HEK293 (cell line): ENCODE results near the gene ELP6.

ENCODE experiments used
- KLF9 ChIP-seq: fragments of 450-650 bp; formaldehyde crosslinking; IDR thresholded peaks from 2 replicates; pipeline ENCODE4 v1.5.1; 2016; ENCODE audit warnings: missing biosample characterization, missing genetic modification characterization, low read depth
- MYNN ChIP-seq: fragments of 450-650 bp; formaldehyde crosslinking; IDR thresholded peaks from 2 replicates; pipeline ENCODE4 v1.5.1; 2016; ENCODE audit warnings: missing biosample characterization, missing genetic modification characterization, borderline replicate concordance
- SALL2 ChIP-seq: fragments of 450-650 bp; formaldehyde crosslinking; IDR thresholded peaks from 2 replicates; pipeline ENCODE4 v1.5.0; 2017; ENCODE audit warnings: missing biosample characterization, mild to moderate bottlenecking, missing genetic modification characterization, borderline replicate concordance
- SCRT2 ChIP-seq: fragments of 450-650 bp; formaldehyde crosslinking; IDR thresholded peaks from 2 replicates; pipeline ENCODE4 v1.5.1; 2016; ENCODE audit warnings: missing biosample characterization, missing genetic modification characterization
- ZBTB1 ChIP-seq: fragments of 450-650 bp; formaldehyde crosslinking; IDR thresholded peaks from 2 replicates; pipeline ENCODE4 v1.5.1; 2016; ENCODE audit warnings: missing biosample characterization, missing genetic modification characterization
- ZBTB21 ChIP-seq: fragments of 450-650 bp; formaldehyde crosslinking; IDR thresholded peaks from 2 replicates; pipeline ENCODE4 v1.5.1; 2017; ENCODE audit warnings: missing biosample characterization, missing genetic modification characterization
- ZEB2 ChIP-seq: fragments of 450-650 bp; formaldehyde crosslinking; IDR thresholded peaks from 2 replicates; pipeline ENCODE4 v1.5.1; 2016; ENCODE audit warnings: missing biosample characterization, missing genetic modification characterization
- ZNF121 ChIP-seq: fragments of 450-650 bp; formaldehyde crosslinking; IDR thresholded peaks from 2 replicates; pipeline ENCODE4 v1.5.1; 2016; ENCODE audit warnings: missing biosample characterization, missing genetic modification characterization
- ZNF140 ChIP-seq: fragments of 450-650 bp; formaldehyde crosslinking; IDR thresholded peaks from 2 replicates; pipeline ENCODE4 v1.5.1; 2016; ENCODE audit warnings: missing biosample characterization, missing genetic modification characterization
- ZNF146 ChIP-seq: fragments of 450-650 bp; formaldehyde crosslinking; IDR thresholded peaks from 2 replicates; pipeline ENCODE4 v1.5.1; 2016; ENCODE audit warnings: missing biosample characterization, missing genetic modification characterization
- ZNF211 ChIP-seq: fragments of 450-650 bp; formaldehyde crosslinking; IDR thresholded peaks from 2 replicates; pipeline ENCODE4 v1.5.1; 2016; ENCODE audit warnings: low read depth, missing biosample characterization, missing genetic modification characterization
- ZNF214 ChIP-seq: fragments of 450-650 bp; formaldehyde crosslinking; IDR thresholded peaks from 2 replicates; pipeline ENCODE4 v1.5.1; 2017; ENCODE audit warnings: missing biosample characterization, mild to moderate bottlenecking, missing genetic modification characterization, borderline replicate concordance
- ZNF354C ChIP-seq: fragments of 450-650 bp; formaldehyde crosslinking; IDR thresholded peaks from 2 replicates; pipeline ENCODE4 v1.5.1; 2016; ENCODE audit warnings: missing biosample characterization, missing genetic modification characterization, low read depth, borderline replicate concordance
- ZNF391 ChIP-seq: fragments of 450-650 bp; formaldehyde crosslinking; IDR thresholded peaks from 2 replicates; pipeline ENCODE4 v1.5.1; 2016; ENCODE audit warnings: low read depth, missing biosample characterization, missing genetic modification characterization, borderline replicate concordance
- ZNF394 ChIP-seq: fragments of 450-650 bp; formaldehyde crosslinking; IDR thresholded peaks from 2 replicates; pipeline ENCODE4 v1.5.1; 2016; ENCODE audit warnings: missing biosample characterization, missing genetic modification characterization, mild to moderate bottlenecking, moderate library complexity, borderline replicate concordance
- ZNF426 ChIP-seq: fragments of 450-650 bp; formaldehyde crosslinking; IDR thresholded peaks from 2 replicates; pipeline ENCODE4 v1.5.1; 2017; ENCODE audit warnings: missing biosample characterization, missing genetic modification characterization, mild to moderate bottlenecking, inconsistent platforms, moderate library complexity
- ZNF473 ChIP-seq: fragments of 450-650 bp; formaldehyde crosslinking; IDR thresholded peaks from 2 replicates; pipeline ENCODE4 v1.5.1; 2017; ENCODE audit warnings: missing biosample characterization, missing genetic modification characterization
- ZNF629 ChIP-seq: fragments of 450-650 bp; formaldehyde crosslinking; IDR thresholded peaks from 2 replicates; pipeline ENCODE4 v1.5.1; 2017; ENCODE audit warnings: missing biosample characterization, missing genetic modification characterization
- ZNF677 ChIP-seq: fragments of 450-650 bp; IDR thresholded peaks from 2 replicates; pipeline ENCODE4 v1.5.0; 2018; ENCODE audit warnings: missing biosample characterization, mild to moderate bottlenecking, missing genetic modification characterization, moderate library complexity
- ZNF785 ChIP-seq: fragments of 450-650 bp; formaldehyde crosslinking; IDR thresholded peaks from 2 replicates; pipeline ENCODE4 v1.5.1; 2016; ENCODE audit warnings: missing biosample characterization, missing genetic modification characterization
- ZXDB ChIP-seq: fragments of 450-650 bp; formaldehyde crosslinking; IDR thresholded peaks from 2 replicates; pipeline ENCODE4 v1.5.1; 2016; ENCODE audit warnings: missing biosample characterization, missing genetic modification characterization
- TF ChIP-seq, protein P1 (sequence below): fragments of 450-650 bp; formaldehyde crosslinking; IDR thresholded peaks from 2 replicates; pipeline ENCODE4 v1.5.1; 2016; ENCODE audit warnings: missing biosample characterization, missing genetic modification characterization
- TF ChIP-seq, protein P2 (sequence below): fragments of 450-650 bp; formaldehyde crosslinking; IDR thresholded peaks from 2 replicates; pipeline ENCODE4 v1.5.1; 2017; ENCODE audit warnings: missing biosample characterization, mild to moderate bottlenecking, missing genetic modification characterization, moderate library complexity
- TF ChIP-seq, protein P3 (sequence below): fragments of 450-650 bp; formaldehyde crosslinking; IDR thresholded peaks from 2 replicates; pipeline ENCODE4 v1.5.1; 2016; ENCODE audit warnings: missing biosample characterization, missing genetic modification characterization
- TF ChIP-seq, protein P4 (sequence below): fragments of 450-650 bp; formaldehyde crosslinking; IDR thresholded peaks from 2 replicates; pipeline ENCODE4 v1.5.1; 2016; ENCODE audit warnings: missing biosample characterization, missing genetic modification characterization
- TF ChIP-seq, protein P5 (sequence below): fragments of 450-650 bp; formaldehyde crosslinking; IDR thresholded peaks from 2 replicates; pipeline ENCODE4 v1.5.1; 2017; ENCODE audit warnings: missing biosample characterization, missing genetic modification characterization
- TF ChIP-seq, protein P6 (sequence below): fragments of 450-650 bp; formaldehyde crosslinking; IDR thresholded peaks from 2 replicates; pipeline ENCODE4 v1.5.1; 2017; ENCODE audit warnings: missing biosample characterization, missing genetic modification characterization
- TF ChIP-seq, protein P7 (sequence below): fragments of 450-650 bp; formaldehyde crosslinking; IDR thresholded peaks from 2 replicates; pipeline ENCODE4 v1.5.1; 2016; ENCODE audit warnings: missing biosample characterization, missing genetic modification characterization, borderline replicate concordance

Gene ELP6

DNA sequence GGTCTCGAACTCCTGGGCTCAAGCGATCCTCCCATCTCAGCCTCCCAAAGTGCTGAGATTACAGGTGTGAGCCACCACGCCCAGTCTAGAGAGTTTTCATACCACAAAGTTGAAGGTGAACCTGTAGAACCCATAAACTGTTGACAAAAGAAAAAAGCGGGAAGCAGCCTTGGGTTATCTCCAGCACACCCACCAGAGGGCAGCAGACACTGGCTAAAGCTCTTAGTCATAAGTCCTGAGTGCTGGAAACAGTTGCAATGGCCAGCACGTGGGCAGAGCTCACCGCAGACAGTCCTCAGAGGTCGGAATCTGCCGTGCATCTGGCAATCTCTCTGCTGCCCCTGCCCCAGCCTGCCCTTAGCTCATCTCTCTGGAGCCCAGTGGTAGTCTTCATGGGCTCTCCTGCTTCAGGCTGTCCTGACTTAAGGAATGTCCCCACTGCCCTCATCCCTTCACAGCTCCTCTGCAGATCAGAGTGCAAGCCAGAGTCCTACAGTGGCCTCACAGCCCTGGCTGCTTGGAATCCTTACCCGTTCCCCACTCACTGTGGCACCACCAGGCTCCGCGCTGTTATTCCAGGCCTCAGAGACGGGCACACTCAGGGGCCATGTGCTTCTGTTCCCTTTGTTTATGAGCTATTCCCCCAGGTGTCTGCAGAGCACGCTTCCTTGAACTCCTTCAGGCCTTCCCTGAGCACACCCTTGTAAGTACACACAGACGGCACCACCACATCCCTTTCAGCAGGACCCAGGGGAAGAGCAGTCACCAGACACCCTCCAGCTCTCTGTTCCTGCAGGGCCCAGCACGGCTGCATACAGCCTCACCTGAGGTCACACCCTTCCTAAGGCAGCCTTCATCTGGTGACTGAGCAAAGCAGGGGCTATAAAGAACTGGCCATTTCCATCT, 8.8 kb upstream of the ELP6 start (continued):
- TF ChIP-seq, protein P1, sequence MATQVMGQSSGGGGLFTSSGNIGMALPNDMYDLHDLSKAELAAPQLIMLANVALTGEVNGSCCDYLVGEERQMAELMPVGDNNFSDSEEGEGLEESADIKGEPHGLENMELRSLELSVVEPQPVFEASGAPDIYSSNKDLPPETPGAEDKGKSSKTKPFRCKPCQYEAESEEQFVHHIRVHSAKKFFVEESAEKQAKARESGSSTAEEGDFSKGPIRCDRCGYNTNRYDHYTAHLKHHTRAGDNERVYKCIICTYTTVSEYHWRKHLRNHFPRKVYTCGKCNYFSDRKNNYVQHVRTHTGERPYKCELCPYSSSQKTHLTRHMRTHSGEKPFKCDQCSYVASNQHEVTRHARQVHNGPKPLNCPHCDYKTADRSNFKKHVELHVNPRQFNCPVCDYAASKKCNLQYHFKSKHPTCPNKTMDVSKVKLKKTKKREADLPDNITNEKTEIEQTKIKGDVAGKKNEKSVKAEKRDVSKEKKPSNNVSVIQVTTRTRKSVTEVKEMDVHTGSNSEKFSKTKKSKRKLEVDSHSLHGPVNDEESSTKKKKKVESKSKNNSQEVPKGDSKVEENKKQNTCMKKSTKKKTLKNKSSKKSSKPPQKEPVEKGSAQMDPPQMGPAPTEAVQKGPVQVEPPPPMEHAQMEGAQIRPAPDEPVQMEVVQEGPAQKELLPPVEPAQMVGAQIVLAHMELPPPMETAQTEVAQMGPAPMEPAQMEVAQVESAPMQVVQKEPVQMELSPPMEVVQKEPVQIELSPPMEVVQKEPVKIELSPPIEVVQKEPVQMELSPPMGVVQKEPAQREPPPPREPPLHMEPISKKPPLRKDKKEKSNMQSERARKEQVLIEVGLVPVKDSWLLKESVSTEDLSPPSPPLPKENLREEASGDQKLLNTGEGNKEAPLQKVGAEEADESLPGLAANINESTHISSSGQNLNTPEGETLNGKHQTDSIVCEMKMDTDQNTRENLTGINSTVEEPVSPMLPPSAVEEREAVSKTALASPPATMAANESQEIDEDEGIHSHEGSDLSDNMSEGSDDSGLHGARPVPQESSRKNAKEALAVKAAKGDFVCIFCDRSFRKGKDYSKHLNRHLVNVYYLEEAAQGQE (tag by site-specific recombination), result no peak
- TF ChIP-seq, protein P2, sequence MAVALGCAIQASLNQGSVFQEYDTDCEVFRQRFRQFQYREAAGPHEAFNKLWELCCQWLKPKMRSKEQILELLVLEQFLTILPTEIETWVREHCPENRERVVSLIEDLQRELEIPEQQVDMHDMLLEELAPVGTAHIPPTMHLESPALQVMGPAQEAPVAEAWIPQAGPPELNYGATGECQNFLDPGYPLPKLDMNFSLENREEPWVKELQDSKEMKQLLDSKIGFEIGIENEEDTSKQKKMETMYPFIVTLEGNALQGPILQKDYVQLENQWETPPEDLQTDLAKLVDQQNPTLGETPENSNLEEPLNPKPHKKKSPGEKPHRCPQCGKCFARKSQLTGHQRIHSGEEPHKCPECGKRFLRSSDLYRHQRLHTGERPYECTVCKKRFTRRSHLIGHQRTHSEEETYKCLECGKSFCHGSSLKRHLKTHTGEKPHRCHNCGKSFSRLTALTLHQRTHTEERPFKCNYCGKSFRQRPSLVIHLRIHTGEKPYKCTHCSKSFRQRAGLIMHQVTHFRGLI (tag by site-specific recombination), result no peak
- peak; percentile 97 for TF ChIP-seq SCRT2 (tag by site-specific recombination)
- no peak for TF ChIP-seq ZNF214
- no peak for TF ChIP-seq ZNF785 (tag by site-specific recombination)
- TF ChIP-seq, protein P3, sequence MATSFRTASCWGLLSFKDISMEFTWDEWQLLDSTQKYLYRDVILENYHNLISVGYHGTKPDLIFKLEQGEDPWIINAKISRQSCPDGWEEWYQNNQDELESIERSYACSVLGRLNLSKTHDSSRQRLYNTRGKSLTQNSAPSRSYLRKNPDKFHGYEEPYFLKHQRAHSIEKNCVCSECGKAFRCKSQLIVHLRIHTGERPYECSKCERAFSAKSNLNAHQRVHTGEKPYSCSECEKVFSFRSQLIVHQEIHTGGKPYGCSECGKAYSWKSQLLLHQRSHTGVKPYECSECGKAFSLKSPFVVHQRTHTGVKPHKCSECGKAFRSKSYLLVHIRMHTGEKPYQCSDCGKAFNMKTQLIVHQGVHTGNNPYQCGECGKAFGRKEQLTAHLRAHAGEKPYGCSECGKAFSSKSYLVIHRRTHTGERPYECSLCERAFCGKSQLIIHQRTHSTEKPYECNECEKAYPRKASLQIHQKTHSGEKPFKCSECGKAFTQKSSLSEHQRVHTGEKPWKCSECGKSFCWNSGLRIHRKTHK (tag by site-specific recombination), result no peak
- TF ChIP-seq ZNF677 (tag by site-specific recombination), result no peak
- TF ChIP-seq, protein P4, sequence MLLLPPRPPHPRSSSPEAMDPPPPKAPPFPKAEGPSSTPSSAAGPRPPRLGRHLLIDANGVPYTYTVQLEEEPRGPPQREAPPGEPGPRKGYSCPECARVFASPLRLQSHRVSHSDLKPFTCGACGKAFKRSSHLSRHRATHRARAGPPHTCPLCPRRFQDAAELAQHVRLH, result no peak
- TF ChIP-seq SALL2, result no peak
- no peak for TF ChIP-seq ZBTB21
- TF ChIP-seq ZNF629 (tag by site-specific recombination), result 0 out of 2 replicates have a peak, but pooled peaks have one; percentile 42
- no peak for TF ChIP-seq ZBTB1 (tag by site-specific recombination)
- TF ChIP-seq KLF9 (tag by site-specific recombination), result peak; percentile 12; the same call in 1 of the 2 replicates
- no peak for TF ChIP-seq ZNF146 (tag by site-specific recombination)
- TF ChIP-seq ZXDB (tag by site-specific recombination), result no peak
- no peak for TF ChIP-seq ZNF394 (tag by site-specific recombination)
- no peak for TF ChIP-seq ZNF473 (tag by site-specific recombination)
- TF ChIP-seq ZEB2, result peak; percentile 44; the same call in 1 of the 2 replicates
- TF ChIP-seq, protein P5, sequence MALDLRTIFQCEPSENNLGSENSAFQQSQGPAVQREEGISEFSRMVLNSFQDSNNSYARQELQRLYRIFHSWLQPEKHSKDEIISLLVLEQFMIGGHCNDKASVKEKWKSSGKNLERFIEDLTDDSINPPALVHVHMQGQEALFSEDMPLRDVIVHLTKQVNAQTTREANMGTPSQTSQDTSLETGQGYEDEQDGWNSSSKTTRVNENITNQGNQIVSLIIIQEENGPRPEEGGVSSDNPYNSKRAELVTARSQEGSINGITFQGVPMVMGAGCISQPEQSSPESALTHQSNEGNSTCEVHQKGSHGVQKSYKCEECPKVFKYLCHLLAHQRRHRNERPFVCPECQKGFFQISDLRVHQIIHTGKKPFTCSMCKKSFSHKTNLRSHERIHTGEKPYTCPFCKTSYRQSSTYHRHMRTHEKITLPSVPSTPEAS (tag by site-specific recombination), result no peak
- TF ChIP-seq, protein P6, sequence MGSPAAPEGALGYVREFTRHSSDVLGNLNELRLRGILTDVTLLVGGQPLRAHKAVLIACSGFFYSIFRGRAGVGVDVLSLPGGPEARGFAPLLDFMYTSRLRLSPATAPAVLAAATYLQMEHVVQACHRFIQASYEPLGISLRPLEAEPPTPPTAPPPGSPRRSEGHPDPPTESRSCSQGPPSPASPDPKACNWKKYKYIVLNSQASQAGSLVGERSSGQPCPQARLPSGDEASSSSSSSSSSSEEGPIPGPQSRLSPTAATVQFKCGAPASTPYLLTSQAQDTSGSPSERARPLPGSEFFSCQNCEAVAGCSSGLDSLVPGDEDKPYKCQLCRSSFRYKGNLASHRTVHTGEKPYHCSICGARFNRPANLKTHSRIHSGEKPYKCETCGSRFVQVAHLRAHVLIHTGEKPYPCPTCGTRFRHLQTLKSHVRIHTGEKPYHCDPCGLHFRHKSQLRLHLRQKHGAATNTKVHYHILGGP (tag by site-specific recombination), result no peak
- no peak for TF ChIP-seq ZNF140
- TF ChIP-seq ZNF121 (tag by site-specific recombination), result no peak
- TF ChIP-seq, protein P7, sequence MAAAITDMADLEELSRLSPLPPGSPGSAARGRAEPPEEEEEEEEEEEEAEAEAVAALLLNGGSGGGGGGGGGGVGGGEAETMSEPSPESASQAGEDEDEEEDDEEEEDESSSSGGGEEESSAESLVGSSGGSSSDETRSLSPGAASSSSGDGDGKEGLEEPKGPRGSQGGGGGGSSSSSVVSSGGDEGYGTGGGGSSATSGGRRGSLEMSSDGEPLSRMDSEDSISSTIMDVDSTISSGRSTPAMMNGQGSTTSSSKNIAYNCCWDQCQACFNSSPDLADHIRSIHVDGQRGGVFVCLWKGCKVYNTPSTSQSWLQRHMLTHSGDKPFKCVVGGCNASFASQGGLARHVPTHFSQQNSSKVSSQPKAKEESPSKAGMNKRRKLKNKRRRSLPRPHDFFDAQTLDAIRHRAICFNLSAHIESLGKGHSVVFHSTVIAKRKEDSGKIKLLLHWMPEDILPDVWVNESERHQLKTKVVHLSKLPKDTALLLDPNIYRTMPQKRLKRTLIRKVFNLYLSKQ (tag by site-specific recombination), result no peak
- no peak for TF ChIP-seq ZNF354C (tag by site-specific recombination)
- TF ChIP-seq ZNF426 (tag by site-specific recombination), result no peak
- 0 out of 2 replicates have a peak, but pooled peaks have one; percentile 22 for TF ChIP-seq ZNF391
- TF ChIP-seq MYNN (tag by site-specific recombination), result no peak
- no peak for TF ChIP-seq ZNF211 (tag by site-specific recombination)
